Left lung (tissue), 10 donors: ENCODE results near the gene FUT1. TPM values are rescaled to one million over a fixed set of nuclear protein-coding genes. Genes with fewer than 3 reads are reported as not detected.
A peak's percentile ranks its signal among the peaks of the same experiment; 100 is the strongest.
"Not testable (repeated sequence)": the region's sequence is repeated elsewhere in the genome, so short reads cannot be mapped to it uniquely, and the experiment has no call there.

Experiments used
- ATAC-seq: fragments of 200-7000 bp; cut with Tn5 transposase; one replicate; pipeline ENCODE4 v1.9.1; 2020; ENCODE audit warnings: moderate library complexity
- DNase-seq, 4 donors: peaks; one replicate each; pipeline ENCODE4 v3.0.0-alpha.2; 2013 to 2020
- H3K27ac ChIP-seq, 2 donors: fragments of 200-600 bp; sonication (generic) in 1 of 2; one replicate each; pipeline versions ENCODE4 v1.5.0 to v1.8.0; 2020 to 2021
- H3K27me3 ChIP-seq, 2 donors: fragments of 200-600 bp; sonication (generic) in 1 of 2; one replicate each; pipeline versions ENCODE4 v1.5.0 to v1.8.0; 2020 to 2021
- H3K36me3 ChIP-seq, 2 donors: fragments of 200-600 bp; sonication (generic) in 1 of 2; one replicate each; pipeline versions ENCODE4 v1.5.0 to v1.8.0; 2020 to 2021
- H3K4me1 ChIP-seq, 2 donors: fragments of 200-600 bp; one replicate each; pipeline ENCODE4 v1.8.0; 2021
- H3K4me3 ChIP-seq, 2 donors: fragments of 200-600 bp; sonication (generic) in 1 of 2; one replicate each; pipeline versions ENCODE4 v1.5.0 to v1.8.0; 2020 to 2021; ENCODE audit warnings: mild to moderate bottlenecking in 1 of 2
- H3K9me3 ChIP-seq, 2 donors: fragments of 200-600 bp; sonication (generic) in 1 of 2; one replicate each; pipeline versions ENCODE4 v1.5.0 to v1.8.0; 2020 to 2021
- intact Hi-C, 2 donors: fragments of 100-400 bp; cut with DNase I; formaldehyde crosslinking; loops; one replicate each; pipeline versions ENCODE4 v1.11.2 to v1.14.2; 2022
- polyA plus RNA-seq, 6 donors: library from polyadenylated mRNA; unstranded; fragments of 120-200 nt; gene quantifications; one replicate each; pipeline ENCODE4 v1.2.1, GENCODE V29; 2013; ENCODE audit not compliant: insufficient read length in 6 of 6
- total RNA-seq, 2 donors: library from RNA; stranded (reverse); fragmentation: NEBNext Ultra II Directional; extraction: Animal tissue kit (Norgen Biotek cat#: 25700); gene quantifications; one replicate each; pipeline ENCODE4 v1.2.1, GENCODE V29; 2021
- TF ChIP-seq, protein P1 (sequence below), 2 donors: fragments of 200-600 bp; sonication (generic) in 1 of 2; IDR thresholded peaks; one replicate each; pipeline versions ENCODE4 v1.5.0 to v1.8.0; 2021; ENCODE audit warnings: antibody characterized with exemption in 2 of 2
- donor health status: DM: no; HTN: yes; CAD: no.
- donor health status: DM: no; HTN: no; CAD: no.

The FUT1 gene
- total and polyA plus RNA-seq, 8 donors, result 5.1 to 8.7 (median 6.6) TPM

DNA sequence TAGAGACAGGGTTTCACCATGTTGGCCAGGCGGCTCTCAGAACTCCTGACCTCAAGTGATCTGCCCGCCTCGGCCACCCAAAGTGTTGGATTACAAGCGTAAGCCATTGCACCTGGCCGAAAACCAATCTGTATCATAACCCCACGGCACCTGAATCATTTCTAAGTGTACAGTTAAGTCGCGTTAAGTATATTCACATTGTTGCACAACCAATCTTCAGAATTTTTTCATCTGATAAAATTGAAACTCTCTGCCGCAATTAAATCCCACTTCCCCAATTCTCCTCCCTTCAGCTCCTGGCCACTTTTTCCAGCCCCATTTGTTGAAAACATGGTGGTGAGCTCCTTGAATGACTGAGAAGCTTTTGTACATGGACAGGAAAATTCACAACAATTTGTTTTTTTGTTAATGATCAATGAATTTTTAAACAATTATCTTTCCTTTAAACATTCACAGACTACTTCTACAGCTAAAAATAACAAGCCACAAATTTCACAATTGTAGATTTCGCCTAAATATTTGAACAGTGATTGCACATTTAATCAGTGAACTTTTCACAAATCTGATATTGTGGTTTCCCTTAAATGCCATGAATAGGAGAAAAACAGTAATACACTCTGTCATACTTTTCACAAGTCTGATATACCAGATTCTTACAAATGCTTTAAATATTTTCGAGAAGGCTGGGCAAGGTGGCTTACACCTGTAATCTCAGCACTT, 16.7 kb upstream of the FUT1 start:
- intact Hi-C loops, result no loop called here
- H3K4me1 ChIP-seq, result peaks cover 0 to 10% of the 10 kb centered on the region in 2 donors
- H3K9me3 ChIP-seq, result no peaks in the 10 kb centered on the region
- DNase-seq (no peak), ATAC-seq (peak; percentile 42)
- peaks cover 0 to 12% of the 10 kb centered on the region in 2 donors for H3K27me3 ChIP-seq
- TF ChIP-seq, protein P1, sequence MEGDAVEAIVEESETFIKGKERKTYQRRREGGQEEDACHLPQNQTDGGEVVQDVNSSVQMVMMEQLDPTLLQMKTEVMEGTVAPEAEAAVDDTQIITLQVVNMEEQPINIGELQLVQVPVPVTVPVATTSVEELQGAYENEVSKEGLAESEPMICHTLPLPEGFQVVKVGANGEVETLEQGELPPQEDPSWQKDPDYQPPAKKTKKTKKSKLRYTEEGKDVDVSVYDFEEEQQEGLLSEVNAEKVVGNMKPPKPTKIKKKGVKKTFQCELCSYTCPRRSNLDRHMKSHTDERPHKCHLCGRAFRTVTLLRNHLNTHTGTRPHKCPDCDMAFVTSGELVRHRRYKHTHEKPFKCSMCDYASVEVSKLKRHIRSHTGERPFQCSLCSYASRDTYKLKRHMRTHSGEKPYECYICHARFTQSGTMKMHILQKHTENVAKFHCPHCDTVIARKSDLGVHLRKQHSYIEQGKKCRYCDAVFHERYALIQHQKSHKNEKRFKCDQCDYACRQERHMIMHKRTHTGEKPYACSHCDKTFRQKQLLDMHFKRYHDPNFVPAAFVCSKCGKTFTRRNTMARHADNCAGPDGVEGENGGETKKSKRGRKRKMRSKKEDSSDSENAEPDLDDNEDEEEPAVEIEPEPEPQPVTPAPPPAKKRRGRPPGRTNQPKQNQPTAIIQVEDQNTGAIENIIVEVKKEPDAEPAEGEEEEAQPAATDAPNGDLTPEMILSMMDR (IDR thresholded peaks at IDR 0.05), result no peak
- H3K4me3 ChIP-seq, result no peak overlapping the region
- H3K27ac ChIP-seq, result no peak overlapping the region
- no peaks in the 10 kb centered on the region for H3K36me3 ChIP-seq

DNA sequence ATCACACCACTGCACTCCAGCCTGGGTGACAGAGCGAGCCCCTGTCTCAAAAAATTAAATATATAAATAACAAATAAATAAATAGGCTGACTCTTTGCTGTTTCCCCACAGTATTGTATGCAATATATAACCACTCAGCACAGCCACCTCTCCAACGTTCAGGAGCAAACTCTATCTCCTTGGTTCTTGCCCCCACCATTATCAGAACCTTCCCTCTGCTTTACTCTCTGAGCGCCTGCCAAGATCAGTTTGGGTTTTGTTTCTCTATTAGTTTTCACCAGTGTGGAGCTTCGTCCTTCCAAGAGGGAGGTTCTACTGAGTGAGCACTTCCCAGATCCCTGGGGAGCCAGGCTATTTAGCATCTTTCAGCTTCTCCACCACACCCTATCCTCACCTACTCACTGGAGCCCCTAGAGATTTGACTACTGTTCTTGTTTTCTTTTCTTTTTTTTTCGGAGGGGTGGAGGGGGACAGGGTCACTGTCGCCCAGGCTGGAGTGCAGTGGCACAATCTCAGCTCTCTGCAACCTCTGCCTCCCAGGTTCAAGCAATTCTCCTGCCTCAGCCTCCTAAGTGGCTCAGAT, 15.8 kb upstream of the FUT1 start:
- intact Hi-C loops, H3K9me3 ChIP-seq, H3K4me1 ChIP-seq, H3K27ac ChIP-seq, H3K36me3 ChIP-seq, H3K4me3 ChIP-seq, ATAC-seq: not testable (repeated sequence)
- peaks cover 0 to 12% of the 10 kb centered on the region in 2 donors for H3K27me3 ChIP-seq
- DNase-seq, result peak in 1 of 4 donors; percentile 0

DNA sequence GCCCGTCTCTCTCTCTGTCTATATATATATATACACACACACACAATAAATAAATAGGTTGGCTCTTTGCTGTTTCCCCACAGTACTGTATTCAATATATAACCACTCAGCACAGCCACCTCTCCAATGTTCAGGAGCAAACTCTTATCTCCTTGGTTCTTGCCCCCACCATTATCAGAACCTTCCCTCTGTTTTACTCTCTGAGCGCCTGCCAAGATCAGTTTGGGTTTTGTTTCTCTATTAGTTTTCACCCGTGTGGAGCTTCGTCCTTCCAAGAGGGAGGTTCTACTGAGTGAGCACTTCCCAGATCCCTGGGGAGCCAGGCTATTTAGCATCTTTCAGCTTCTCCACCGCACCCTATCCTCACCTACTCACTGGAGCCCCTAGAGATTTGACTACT, 13.4 kb upstream of the FUT1 start:
- ATAC-seq, DNase-seq, H3K27ac ChIP-seq, H3K4me1 ChIP-seq, H3K4me3 ChIP-seq, H3K36me3 ChIP-seq, H3K9me3 ChIP-seq, intact Hi-C loops: not testable (repeated sequence)
- H3K27me3 ChIP-seq, result peaks cover 0 to 14% of the 10 kb centered on the region in 2 donors

DNA sequence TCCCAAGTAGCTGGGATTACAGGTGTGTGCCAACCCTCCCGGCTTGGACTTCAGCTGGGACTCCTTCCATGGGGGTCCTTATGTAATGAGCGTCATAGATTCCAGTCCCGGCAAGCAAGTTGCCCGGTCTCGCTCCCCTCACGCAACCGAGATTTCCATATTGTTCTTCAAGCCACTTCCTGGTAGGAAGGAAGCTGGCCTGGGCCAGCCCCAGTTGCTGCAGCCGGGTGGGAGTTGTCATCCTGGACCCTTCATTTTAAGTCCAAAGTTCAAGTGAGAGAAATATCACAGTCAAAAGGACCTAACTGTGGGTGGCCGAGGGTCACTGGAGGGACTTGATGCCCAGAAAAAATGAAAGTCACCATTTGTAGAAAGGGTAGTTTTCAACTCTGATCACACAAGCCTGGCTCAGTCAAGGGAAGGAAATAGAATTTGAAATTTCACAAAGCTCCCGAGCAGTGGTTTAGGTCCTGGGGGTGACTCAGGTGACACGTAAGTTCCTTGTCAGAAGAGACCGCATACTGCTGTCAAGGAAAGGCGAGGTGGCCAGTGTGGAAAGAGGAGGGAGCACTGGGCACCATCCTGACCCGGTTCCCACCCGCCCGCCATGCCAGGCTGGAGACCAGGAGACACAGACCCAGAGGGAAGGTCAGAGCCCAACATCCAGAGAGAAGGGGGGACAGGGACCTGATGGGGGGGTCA, 8.2 kb upstream of the FUT1 start:
- Histone ChIP-seq H3K4me3 (no peak overlapping the region), H3K9me3 (no peaks in the 10 kb centered on the region), H3K27me3 (peaks cover 0 to 16% of the 10 kb centered on the region in 2 donors), H3K4me1 (peaks cover 0 to 9% of the 10 kb centered on the region in 2 donors), H3K36me3 (no peaks in the 10 kb centered on the region), H3K27ac (peak overlapping the region in 1 of 2 donors; percentile 45)
- no peak for ATAC-seq
- peak in 1 of 4 donors; percentile 15 for DNase-seq
- intact Hi-C loops, result no loop called here
- TF ChIP-seq, protein P1 (IDR thresholded peaks at IDR 0.05), result no peak

DNA sequence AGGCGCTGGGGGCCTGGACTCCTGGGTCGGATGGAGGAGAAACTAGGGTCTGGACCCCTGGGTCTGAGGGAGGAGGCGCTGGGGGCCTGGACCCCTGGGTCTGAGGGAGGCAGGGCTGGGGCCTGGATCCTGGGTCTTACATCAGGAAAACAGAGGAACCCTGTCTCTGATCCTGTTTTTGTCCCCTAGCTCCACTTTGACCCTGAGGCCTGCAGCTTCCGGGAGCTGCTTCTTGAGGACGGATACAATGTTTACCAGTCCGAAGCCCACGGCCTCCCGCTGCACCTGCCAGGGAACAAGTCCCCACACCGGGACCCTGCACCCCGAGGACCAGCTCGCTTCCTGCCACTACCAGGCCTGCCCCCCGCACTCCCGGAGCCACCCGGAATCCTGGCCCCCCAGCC, 5.3 kb upstream of the FUT1 start:
- ATAC-seq (no peak), DNase-seq (peak in 1 of 4 donors; percentile 75)
- intact Hi-C loops, result no loop called here
- Histone ChIP-seq H3K9me3 (no peaks in the 10 kb centered on the region), H3K36me3 (no peaks in the 10 kb centered on the region), H3K27me3 (peaks cover 9 to 33% of the 10 kb centered on the region in 2 donors), H3K27ac (no peak overlapping the region), H3K4me1 (peaks cover 5 to 15% of the 10 kb centered on the region in 2 donors), H3K4me3 (no peak overlapping the region)
- TF ChIP-seq, protein P1 (IDR thresholded peaks at IDR 0.05), result no peak

DNA sequence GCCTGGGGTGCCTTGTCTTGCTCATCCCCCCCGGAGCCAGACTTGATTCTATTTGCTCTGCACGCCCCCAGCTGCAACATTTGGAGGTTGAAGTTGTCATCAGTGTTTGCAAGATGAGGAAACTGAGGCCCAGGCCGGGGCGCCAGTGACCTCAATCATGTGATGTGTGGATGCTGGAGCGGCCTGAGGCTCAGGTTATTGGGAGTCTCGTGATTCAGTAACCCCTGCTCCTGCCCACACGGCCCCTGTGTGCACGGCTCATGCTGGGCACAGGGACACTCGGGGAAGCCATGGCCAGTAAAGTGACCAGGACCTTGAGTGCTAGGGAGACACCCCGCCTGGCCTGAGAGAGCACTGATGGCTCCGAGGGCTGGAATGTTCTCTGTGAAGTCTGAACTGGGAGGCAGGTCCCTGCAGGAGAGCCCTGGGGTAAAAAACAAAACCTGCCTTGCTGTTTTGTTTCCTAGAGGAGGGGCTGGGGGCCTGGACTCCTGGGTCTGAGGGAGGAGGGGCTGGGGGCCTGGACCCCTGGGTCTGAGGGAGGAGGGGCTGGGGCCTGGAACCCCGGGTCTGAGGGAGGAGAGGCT, 4.7 kb upstream of the FUT1 start:
- intact Hi-C loops, result no loop called here

More for the DNA sequence above, 4.7 kb upstream of the FUT1 start:
- Histone ChIP-seq H3K27ac (no peak overlapping the region), H3K4me3 (no peak overlapping the region), H3K27me3 (peaks cover 14 to 39% of the 10 kb centered on the region in 2 donors), H3K36me3 (no peaks in the 10 kb centered on the region), H3K9me3 (no peaks in the 10 kb centered on the region), H3K4me1 (peaks cover 9 to 20% of the 10 kb centered on the region in 2 donors)
- DNase-seq (peak in 1 of 4 donors; percentile 55), ATAC-seq (no peak)
- TF ChIP-seq, protein P1 (IDR thresholded peaks at IDR 0.05), result no peak
